Liver (tissue), 9 donors: ENCODE results near the gene PKN2. TPM values are rescaled to one million over a fixed set of nuclear protein-coding genes. Genes with fewer than 3 reads are reported as not detected.

ENCODE experiments used
- DNase-seq: peaks from one replicate; pipeline ENCODE4 v3.0.0-alpha.2; 2017; ENCODE audit warnings: low spot score
- H3K27ac ChIP-seq, 2 donors: one replicate each; pipeline ENCODE4 v1.7.0; 2013; ENCODE audit warnings: inconsistent platforms in 2 of 2, low read length in 2 of 2, control low read depth in 1 of 2, low read depth in 1 of 2, mild to moderate bottlenecking in 1 of 2
- H3K27me3 ChIP-seq, 4 donors: one replicate each; pipeline versions ENCODE4 v1.6.1 to v1.7.0; 2013; ENCODE audit warnings: low read length in 3 of 4, inconsistent platforms in 1 of 4, mild to moderate bottlenecking in 1 of 4, moderate library complexity in 1 of 4; ENCODE audit not compliant: control insufficient read depth in 4 of 4, insufficient read depth in 4 of 4
- H3K36me3 ChIP-seq, 4 donors: one replicate each; pipeline versions ENCODE4 v1.6.1 to v1.7.0; 2013; ENCODE audit warnings: low read length in 3 of 4, mild to moderate bottlenecking in 3 of 4, low read depth in 1 of 4, moderate library complexity in 1 of 4; ENCODE audit not compliant: control insufficient read depth in 4 of 4, insufficient read depth in 3 of 4
- H3K4me1 ChIP-seq, 4 donors: one replicate each; pipeline versions ENCODE4 v1.6.1 to v1.7.0; 2013; ENCODE audit warnings: low read length in 3 of 4, mild to moderate bottlenecking in 3 of 4, moderate library complexity in 1 of 4; ENCODE audit not compliant: control insufficient read depth in 4 of 4, insufficient read depth in 4 of 4
- H3K4me3 ChIP-seq, 3 donors: one replicate each; pipeline versions ENCODE4 v1.6.1 to v1.7.0; 2013; ENCODE audit warnings: low read length in 3 of 3, control low read depth in 1 of 3, low read depth in 1 of 3, mild to moderate bottlenecking in 1 of 3
- H3K9ac ChIP-seq, 2 donors: one replicate each; pipeline ENCODE4 v1.7.0; 2013; ENCODE audit warnings: low read length in 2 of 2, mild to moderate bottlenecking in 2 of 2, moderate library complexity in 2 of 2, control low read depth in 1 of 2, low read depth in 1 of 2
- H3K9me3 ChIP-seq, 4 donors: one replicate each; pipeline versions ENCODE4 v1.6.1 to v1.7.0; 2013; ENCODE audit warnings: low read length in 3 of 4; ENCODE audit not compliant: control insufficient read depth in 4 of 4
- ATF3 ChIP-seq: IDR thresholded peaks from 2 replicates; pipeline ENCODE4 v1.6.1; 2016; ENCODE audit warnings: antibody characterized with exemption
- CTCF ChIP-seq: fragments of 150-350 bp; IDR thresholded peaks from 2 replicates; pipeline ENCODE4 v1.5.1; 2017; ENCODE audit warnings: improper control_type of control experiment, low read depth, low read length; ENCODE audit not compliant: missing input control
- EGR1 ChIP-seq, 2 donors: IDR thresholded peaks; 2 replicates each; pipeline ENCODE4 v1.6.1; 2016 to 2018; ENCODE audit warnings: antibody characterized with exemption in 2 of 2, low read depth in 2 of 2
- FOXA1 ChIP-seq: IDR thresholded peaks from 2 replicates; pipeline ENCODE4 v1.6.1; 2016; ENCODE audit warnings: antibody characterized with exemption
- FOXA2 ChIP-seq: IDR thresholded peaks from 2 replicates; pipeline ENCODE4 v1.6.1; 2016; ENCODE audit warnings: antibody characterized with exemption
- GABPA ChIP-seq, 2 donors: IDR thresholded peaks in 1 of 2; conservative IDR thresholded peaks in 1 of 2; 2 replicates each; pipeline ENCODE4 v1.6.1; 2016; ENCODE audit warnings: antibody characterized with exemption in 2 of 2, mild to moderate bottlenecking in 1 of 2, moderate library complexity in 1 of 2
- HNF4A ChIP-seq, 2 donors: conservative IDR thresholded peaks; 2 replicates each; pipeline ENCODE4 v1.6.1; 2016; ENCODE audit warnings: antibody characterized with exemption in 2 of 2, mild to moderate bottlenecking in 2 of 2
- HNF4G ChIP-seq: IDR thresholded peaks from 2 replicates; pipeline ENCODE4 v1.6.1; 2016; ENCODE audit warnings: antibody characterized with exemption
- JUND ChIP-seq, 2 donors: IDR thresholded peaks; 2 replicates each; pipeline ENCODE4 v1.6.1; 2016; ENCODE audit warnings: antibody characterized with exemption in 2 of 2
- NR2F2 ChIP-seq: IDR thresholded peaks from 2 replicates; pipeline ENCODE4 v1.6.1; 2016; ENCODE audit warnings: antibody characterized with exemption
- RAD21 ChIP-seq, 2 donors: IDR thresholded peaks; 2 replicates each; pipeline ENCODE4 v1.6.1; 2016; ENCODE audit warnings: antibody characterized with exemption in 2 of 2, mild to moderate bottlenecking in 2 of 2
- REST ChIP-seq: IDR thresholded peaks from 2 replicates; pipeline ENCODE4 v1.6.1; 2016; ENCODE audit warnings: antibody characterized with exemption, mild to moderate bottlenecking
- RXRA ChIP-seq, 2 donors: IDR thresholded peaks; 2 replicates each; pipeline ENCODE4 v1.6.1; 2017 to 2018; ENCODE audit warnings: antibody characterized with exemption in 2 of 2, mild to moderate bottlenecking in 1 of 2
- SP1 ChIP-seq: IDR thresholded peaks from 2 replicates; pipeline ENCODE4 v1.6.1; 2018; ENCODE audit warnings: antibody characterized with exemption, mild to moderate bottlenecking
- TAF1 ChIP-seq: conservative IDR thresholded peaks from 2 replicates; pipeline ENCODE4 v1.6.1; 2016; ENCODE audit warnings: antibody characterized with exemption, mild to moderate bottlenecking
- YY1 ChIP-seq: IDR thresholded peaks from 2 replicates; pipeline ENCODE4 v1.6.1; 2016; ENCODE audit warnings: antibody characterized with exemption, mild to moderate bottlenecking
- WGBS: extraction: QIAGEN DNeasy Blood & Tissue Kit; methylation state at CpG from one replicate; pipeline ENCODE4 v1.1.7; 2013; 5-methylcytosine and 5-hydroxymethylcytosine counted together
- polyA plus RNA-seq, 2 donors: library from polyadenylated mRNA; stranded (reverse) in 1 of 2; unstranded in 1 of 2; fragments of 200-250 nt in 1 of 2; fragments of >200 nt in 1 of 2; fragmentation: Nextera tagmentation in 1 of 2; extraction: Ambion mirVana in 1 of 2; gene quantifications; one replicate each; pipeline versions ENCODE4 v1.2.1 to v1.2.3, GENCODE V29; 2013 to 2015
- total RNA-seq, 2 donors: library from RNA; depleted of rRNA; stranded (reverse); fragments of >200 nt; gene quantifications; one replicate each; pipeline ENCODE4 v1.2.3, GENCODE V29; 2014
- TF ChIP-seq, protein P1 (sequence below): IDR thresholded peaks from 2 replicates; pipeline ENCODE4 v1.6.1; 2016; ENCODE audit warnings: antibody characterized with exemption
- TF ChIP-seq, protein P2 (sequence below): IDR thresholded peaks from 2 replicates; pipeline ENCODE4 v1.6.1; 2016; ENCODE audit warnings: antibody characterized with exemption
- donor health status: healthy.
- donor health status: healthy.
- donor health status: healthy.
- donor health status: healthy.
- donor health status: healthy.

PKN2 gene
- 10 to 100 TPM; 18.2 to 20.7 TPM for total RNA-seq
- polyA plus RNA-seq = 1 to 10 TPM; 4.4 to 8.4 TPM

- no peaks in the 10 kb centered on the region for H3K9me3 ChIP-seq
- no peaks in the 10 kb centered on the region for H3K27me3 ChIP-seq
- under 1% methylated on average over 66 of the region's 66 CpGs for WGBS
- H3K27ac ChIP-seq = peak within 1 kb of the TSS; percentile 93 to 97
- peaks cover 0 to 24% (median 17%) of the 10 kb centered on the region in 4 donors for H3K4me1 ChIP-seq
- TF ChIP-seq FOXA2 = peak; percentile 39
- TF ChIP-seq CTCF = peak; percentile 11
- TF ChIP-seq HNF4G = peak; percentile 38
- TF ChIP-seq, protein P1, sequence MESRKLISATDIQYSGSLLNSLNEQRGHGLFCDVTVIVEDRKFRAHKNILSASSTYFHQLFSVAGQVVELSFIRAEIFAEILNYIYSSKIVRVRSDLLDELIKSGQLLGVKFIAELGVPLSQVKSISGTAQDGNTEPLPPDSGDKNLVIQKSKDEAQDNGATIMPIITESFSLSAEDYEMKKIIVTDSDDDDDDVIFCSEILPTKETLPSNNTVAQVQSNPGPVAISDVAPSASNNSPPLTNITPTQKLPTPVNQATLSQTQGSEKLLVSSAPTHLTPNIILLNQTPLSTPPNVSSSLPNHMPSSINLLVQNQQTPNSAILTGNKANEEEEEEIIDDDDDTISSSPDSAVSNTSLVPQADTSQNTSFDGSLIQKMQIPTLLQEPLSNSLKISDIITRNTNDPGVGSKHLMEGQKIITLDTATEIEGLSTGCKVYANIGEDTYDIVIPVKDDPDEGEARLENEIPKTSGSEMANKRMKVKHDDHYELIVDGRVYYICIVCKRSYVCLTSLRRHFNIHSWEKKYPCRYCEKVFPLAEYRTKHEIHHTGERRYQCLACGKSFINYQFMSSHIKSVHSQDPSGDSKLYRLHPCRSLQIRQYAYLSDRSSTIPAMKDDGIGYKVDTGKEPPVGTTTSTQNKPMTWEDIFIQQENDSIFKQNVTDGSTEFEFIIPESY = peak; percentile 66
- peak; percentile 90 for TF ChIP-seq SP1
- peak in 1 of 2 donors; percentile 76 for TF ChIP-seq GABPA (IDR thresholded peaks at IDR 0.05 in 1 of 2, conservative IDR thresholded peaks at IDR 0.05 in 1 of 2)
- TF ChIP-seq TAF1 = peak; percentile 69
- TF ChIP-seq YY1 = peak; percentile 98
- TF ChIP-seq RXRA (IDR thresholded peaks at IDR 0.05) = peak; percentile 80 to 83
- TF ChIP-seq REST = peak; percentile 89
- peak; percentile 51 to 53 for TF ChIP-seq RAD21 (IDR thresholded peaks at IDR 0.05)
- peak; percentile 60 to 72 for TF ChIP-seq HNF4A (conservative IDR thresholded peaks at IDR 0.05)
- TF ChIP-seq JUND (IDR thresholded peaks at IDR 0.05) = peak; percentile 13 to 80
- peak; percentile 82 for TF ChIP-seq FOXA1
- TF ChIP-seq EGR1 (IDR thresholded peaks at IDR 0.05; ENCODE audit: low read depth in 2 of 2) = peak; percentile 51 to 54
- peak; percentile 38 for TF ChIP-seq NR2F2
- TF ChIP-seq, protein P2, sequence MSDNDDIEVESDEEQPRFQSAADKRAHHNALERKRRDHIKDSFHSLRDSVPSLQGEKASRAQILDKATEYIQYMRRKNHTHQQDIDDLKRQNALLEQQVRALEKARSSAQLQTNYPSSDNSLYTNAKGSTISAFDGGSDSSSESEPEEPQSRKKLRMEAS = no peak
- TF ChIP-seq ATF3 = no peak
- peak; percentile 97 for DNase-seq
- peak within 1 kb of the TSS; percentile 90 to 99 for H3K9ac ChIP-seq
- peaks cover 0 to 2% (median under 1%) of the 10 kb centered on the region in 4 donors for H3K36me3 ChIP-seq
- H3K4me3 ChIP-seq = peak within 1 kb of the TSS; percentile 93 to 100 (median 93)
Measured at GRCh38 chr1:88683541-88684481, at the start of gene PKN2. TSS of gene PKN2 (plus strand) at chr1:88684273. CDS start at chr1:88684581, 308 bp downstream.
